CD4-positive, alpha-beta T cell treated with Interleukin-10 for 1 hour (primary cell): ENCODE measurements around the gene ZNF362.
"Not testable (repeated sequence)": the region's sequence is repeated elsewhere in the genome, so short reads cannot be mapped to it uniquely, and the experiment has no call there.

Experiments
- DNase-seq: peaks from one replicate; pipeline ENCODE4 v3.0.0-alpha.2; 2020

ZNF362 gene

DNA sequence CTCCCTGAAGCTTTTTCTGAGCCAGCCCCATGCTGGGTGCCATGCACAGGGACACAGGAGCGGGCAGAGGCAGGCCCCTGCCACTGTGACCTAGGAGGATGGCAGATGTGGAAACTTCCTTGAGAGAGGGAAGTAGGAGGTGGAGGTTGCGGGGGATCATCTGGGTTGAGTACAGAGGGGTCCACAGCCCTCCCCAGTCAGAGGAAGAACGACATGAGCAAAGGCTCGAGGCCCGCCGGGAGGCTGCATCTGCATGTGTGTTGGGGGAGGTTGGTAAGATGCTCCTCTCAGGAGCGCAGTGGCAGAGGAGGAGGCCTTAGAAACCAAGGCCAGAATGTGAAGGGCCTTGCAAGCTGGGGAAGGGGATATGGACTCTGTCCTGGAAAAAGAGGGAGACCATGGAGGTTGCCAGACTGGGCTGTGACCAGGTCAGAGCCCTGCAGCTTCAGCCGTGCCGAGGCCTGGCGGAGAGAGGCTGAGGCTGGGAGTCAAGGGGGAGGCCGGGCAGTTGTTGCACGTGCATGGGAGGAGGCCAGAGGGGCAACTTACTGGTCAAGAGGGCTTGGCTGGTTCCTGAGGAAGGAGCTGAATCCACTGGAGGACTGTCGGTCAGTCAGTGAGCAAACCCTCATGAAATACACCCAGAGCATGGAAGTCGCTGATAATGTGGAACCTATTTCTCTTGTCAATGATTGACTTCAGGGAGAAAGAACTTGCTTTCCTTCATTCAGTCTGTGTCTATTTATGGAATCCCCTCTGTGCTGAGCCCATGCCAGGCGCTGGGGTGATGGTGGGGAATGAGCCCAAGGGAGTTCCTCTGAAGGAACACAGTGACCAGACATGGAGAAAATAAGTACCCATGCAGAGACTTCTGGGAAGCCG lies 32.9 kb downstream of the ZNF362 start:
- DNase-seq: no peak

- DNase-seq: no peak
These were observed 33.5 kb downstream of the ZNF362 start for GRCh38 chr1:33289858-33290154.

GRCh38 chr1:33290615-33291014 lies 34.3 kb downstream of the ZNF362 start:
- DNase-seq: not testable (repeated sequence)

DNA sequence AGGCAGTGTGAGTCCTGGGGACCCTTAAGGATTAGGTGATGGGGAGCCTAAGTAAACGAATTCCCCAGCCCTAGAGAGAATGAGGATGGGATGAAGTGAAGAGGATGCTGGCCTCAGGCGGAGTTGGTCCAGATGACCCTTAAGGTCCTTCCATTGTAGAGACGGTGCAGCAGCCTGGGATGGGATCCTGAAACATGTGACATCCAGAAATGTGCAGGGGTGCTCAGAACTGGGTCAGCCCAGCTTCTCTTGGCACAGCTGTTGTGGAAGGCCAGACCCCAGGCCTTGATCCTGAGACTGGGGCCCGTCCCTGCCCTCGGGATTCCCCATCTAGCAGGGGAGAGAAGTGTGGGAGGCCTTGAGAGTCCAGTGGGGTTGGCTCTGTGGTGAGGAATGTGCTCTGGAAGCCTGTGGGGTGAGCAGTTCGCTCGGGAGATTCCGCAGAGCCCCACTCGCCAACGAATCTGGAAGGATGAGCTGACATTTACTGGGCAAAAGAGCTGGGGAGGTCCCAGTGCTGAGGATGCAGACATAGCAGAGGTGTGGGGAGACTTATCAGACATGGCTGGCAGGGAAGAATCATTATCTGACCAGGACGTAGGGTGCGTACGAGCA lies 36.5 kb downstream of the ZNF362 start:
- no peak for DNase-seq

DNA sequence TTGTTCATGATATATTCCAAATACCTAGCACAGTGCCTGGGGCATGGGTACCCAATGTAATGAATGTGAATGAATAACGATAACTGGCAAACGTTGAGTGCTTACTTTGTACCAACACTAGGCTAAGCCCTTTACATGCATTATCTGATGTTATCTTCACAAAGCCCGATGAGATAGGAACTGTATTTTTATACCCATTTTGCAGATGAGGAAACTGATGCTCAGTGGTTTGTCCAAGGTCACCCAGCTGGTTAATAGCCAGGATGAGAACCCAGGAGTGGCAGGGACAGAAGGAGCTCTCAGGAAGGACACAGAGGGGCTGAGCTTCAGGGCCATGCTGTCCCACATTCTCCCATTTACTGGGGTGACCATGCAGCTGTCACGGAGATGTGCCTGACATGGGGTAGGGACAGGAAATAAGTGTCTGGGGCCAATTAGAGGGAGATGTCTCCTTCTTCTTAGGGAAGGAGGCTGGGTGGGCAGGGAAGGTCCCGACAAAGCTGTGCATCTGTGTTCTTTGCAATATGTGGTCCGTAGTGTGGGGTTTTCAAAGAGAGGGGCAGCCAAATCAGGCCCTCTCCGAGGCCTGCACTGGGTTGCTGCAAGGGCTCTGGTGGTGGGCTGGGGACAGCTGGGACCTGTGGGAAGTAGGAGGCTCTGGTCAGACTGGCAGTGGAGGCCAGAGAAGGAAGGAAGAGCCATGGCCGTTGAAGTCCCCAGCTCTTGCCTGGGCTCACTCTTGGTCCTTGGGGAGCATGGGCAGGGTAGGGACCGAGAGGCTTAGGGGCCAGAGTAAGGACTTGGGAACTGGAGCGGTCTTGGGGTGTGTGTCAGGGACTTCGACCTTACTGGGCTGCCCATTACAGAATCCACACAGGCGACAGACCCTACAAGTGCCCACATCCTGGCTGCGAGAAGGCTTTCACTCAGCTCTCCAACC lies 38.0 kb downstream of the ZNF362 start:
- no peak for DNase-seq

GRCh38 chr1:33295023-33295422 lies 38.7 kb downstream of the ZNF362 start:
- no peak for DNase-seq

GRCh38 chr1:33295450-33296081 lies 39.3 kb downstream of the ZNF362 start:
- peak; percentile 87 for DNase-seq

DNA sequence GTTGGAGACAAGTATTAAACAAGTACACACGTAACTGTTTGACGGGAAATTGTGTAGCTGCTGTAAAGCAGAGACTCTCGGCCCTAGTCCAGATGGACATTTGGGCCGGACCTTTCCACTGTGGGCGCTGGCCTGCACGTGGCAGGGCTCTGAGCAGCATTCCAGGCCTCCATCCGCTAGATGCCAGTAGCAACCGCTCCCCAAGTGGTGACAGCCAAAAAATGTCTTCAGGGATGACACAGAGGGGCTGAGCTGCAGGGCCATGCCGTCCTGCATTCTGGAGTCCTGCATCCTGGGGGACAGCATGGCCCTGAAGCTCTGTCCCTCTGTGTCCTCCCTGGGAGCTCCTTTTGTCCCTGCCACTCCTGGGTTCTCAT lies 39.8 kb downstream of the ZNF362 start:
- DNase-seq: no peak

GRCh38 chr1:33296824-33297223 lies 40.5 kb downstream of the ZNF362 start:
- no peak for DNase-seq

DNA sequence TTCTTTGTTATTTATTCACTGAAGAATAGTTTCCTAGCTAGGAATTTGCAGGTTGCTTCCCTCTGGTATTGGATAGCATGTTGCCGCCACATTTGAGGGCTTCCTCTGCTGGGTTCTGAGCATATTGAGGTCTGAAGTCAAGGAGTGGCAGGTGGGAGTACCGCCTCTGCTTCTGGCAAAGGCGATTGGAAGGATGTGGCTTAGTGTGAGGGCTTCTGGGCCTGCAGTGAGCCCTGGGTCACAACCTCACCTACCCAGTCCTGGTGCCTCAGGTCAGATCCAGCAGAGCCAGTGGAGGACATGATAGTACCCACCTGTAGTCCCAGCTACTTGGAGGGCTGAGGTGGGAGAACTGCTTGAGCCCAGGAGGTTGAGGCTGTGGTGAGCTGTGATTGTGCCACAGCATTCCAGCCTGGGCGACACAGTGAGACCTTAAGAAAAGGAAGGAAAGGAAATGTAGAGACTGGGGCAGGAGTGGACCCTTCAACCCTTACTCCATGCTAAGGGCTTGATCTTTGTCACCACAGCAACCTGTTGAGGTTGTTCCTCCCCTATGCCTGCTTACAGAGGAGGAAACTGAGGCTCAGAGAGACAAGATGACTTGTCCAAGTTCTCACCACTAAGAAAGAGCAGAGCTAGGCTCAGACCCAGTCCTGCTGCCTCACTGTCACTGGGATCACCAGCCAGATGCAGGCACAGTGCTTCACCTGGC lies 41.8 kb downstream of the ZNF362 start:
- DNase-seq: no peak

GRCh38 chr1:33298623-33299277 lies 42.5 kb downstream of the ZNF362 start:
- DNase-seq: peak; percentile 62

DNA sequence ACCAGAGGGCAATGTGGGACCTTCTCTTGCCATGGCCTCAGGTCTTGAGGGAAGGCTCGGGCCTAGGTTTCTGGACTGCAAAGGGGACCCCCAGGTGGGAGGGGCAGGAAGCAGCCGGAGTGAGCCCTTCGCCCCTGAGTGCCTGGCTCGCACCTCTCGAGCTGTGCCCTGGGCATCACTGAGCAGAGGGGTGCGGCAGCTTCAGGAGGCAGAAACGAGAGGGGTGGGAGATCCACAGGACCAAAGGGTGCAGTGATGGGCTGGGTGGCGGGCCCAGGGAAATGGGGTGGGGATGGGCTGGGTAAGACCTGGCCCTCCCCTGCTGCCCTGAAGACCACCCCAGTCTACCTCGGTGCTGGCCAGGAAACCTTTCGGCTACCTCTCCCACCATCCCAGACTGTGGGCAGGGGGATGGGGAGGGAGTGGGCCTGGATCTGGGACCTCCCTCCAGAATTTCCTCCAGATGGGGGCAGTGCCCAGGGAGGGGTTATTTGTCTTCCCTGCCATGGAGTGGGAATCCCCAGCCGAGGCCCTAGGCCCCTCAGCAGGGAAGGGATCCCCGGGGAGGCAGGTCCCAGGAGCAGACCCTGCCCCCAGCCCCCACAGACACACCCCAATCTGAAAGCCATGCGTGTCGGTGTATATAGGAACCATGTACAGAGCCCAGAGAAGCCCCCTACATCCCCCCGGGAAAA lies 43.3 kb downstream of the ZNF362 start:
- no peak for DNase-seq

DNA sequence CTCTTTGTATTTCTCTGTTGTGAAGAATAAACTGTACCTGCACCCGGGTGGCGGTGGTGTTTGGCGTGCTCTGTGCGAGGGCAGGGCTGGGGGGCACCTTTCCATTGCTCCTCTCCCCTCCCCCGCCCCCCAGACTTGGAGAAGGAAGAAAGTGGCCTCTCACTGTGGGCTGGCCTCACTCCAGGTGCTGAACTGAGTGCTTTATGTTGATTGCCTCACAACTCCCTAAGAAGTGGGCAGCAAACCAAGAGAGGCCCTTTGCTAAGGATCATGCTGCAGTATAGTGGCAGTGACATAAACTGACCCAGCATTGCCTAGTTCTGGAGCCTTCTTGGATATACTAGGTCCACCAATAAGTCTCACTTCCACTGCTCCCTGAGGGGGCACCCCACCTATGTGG lies 44.4 kb downstream of the ZNF362 start:
- DNase-seq: no peak

- no peak for DNase-seq
These were observed 45.1 kb downstream of the ZNF362 start for GRCh38 chr1:33301273-33301984.

GRCh38 chr1:33302325-33302724 lies 46.0 kb downstream of the ZNF362 start:
- DNase-seq: peak; percentile 3

DNA sequence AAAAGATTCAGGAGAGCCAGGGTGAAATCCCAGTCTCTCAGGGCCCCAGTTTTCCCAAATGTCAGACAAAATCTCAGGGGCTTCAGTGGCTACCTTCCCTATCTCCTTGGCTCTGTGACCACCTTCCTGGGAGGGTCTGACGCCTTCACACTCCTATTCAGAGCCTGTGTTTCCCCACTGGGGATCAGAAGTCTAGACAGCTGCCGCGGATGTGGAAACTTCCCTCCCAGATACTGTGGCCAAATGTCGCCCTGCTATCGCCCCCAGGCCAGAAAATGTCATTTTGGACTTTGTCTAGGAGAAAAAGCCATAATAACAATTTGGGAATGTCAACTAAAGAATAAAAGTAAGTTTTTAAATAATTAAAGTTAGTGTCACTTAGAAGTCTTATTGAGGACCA lies 48.7 kb downstream of the ZNF362 start:
- no peak for DNase-seq

DNA sequence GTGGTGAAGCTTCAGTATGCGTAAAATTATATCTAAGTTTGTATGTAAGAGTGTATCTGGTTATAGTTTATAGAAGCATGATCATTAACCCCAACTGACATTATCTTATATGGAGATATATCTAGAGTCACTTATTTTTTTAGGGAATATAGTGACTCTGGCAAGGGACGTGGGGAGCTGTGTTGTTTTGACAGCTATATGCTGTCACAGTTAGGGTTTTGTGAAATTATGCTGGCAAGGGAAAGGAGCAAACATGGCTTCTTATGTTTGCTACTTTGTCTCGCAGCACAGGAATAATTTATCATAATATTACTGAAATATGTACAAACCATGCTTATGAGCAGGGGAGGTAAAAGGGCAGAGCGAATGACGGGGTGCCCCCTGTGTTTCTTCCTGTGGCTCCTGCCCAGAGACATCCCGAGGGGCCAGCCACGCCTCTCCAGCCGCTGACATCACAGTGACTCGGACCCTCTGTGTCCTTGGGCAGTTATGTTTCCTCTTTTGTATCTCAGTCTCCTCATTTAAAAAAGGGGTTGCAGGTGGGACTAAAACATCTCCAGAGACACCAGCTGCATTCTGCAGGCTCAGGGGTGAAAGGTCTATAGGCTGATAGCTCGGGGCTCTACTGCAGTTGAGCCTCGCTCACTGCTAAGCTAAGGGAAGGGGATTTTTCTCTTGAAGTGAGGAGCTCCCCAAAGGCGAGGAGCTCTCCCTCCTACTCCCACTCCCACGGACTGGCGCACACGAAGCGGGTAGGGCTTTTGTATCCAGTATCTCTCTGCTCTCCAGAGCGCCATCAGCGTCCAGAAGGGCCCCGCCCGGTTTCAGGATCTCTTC lies 49.7 kb downstream of the ZNF362 start:
- no peak for DNase-seq

DNA sequence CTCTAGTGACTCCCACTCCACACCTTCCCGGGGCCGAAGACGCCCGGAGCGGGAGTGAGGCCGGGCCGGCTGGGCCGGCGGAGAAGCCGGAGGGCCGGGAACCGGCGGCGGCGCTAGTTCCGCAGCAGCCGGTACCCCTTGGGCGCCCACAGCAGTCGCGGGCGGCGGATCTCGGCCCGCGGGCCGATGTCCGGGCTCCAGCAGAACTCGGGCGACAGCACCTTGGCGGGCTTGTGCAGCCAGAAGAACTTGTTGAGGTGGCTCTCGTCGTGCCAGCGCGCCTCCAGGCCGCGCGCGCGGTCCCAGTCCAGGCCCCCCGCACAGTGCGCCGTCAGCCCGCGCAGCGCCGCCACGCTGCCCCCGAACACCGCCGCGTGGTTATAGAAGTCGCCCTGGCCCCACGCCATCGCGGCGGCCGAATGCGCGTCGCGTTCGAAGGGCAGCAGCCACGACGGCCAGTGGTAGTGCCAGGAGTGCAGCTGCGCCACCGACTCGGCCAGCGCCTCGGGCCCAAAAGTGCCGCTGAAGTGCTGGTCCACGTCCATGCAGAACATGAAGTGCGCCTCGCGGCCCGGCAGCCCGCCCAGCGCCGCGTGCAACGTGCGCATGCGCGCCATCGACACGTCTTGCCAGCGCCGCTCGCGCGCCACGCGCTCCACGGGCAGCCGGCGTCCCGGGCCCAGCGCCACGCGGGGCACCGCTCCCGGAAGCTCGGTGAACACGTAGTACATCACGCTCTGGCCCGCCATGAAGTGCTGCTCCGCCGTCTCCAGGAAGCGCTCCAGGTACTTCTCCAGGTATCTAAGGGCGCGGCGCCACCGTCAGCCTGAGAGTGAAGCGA lies 50.6 kb downstream of the ZNF362 start:
- no peak for DNase-seq

GRCh38 chr1:33307494-33307864 lies 51.2 kb downstream of the ZNF362 start:
- no peak for DNase-seq
